Keratinocyte (primary cell): Measurements from ENCODE around the gene UCHL5. TPM values are rescaled to one million over a fixed set of nuclear protein-coding genes. Genes with fewer than 3 reads are reported as not detected.

Experiments
- DNase-seq: peaks from one replicate; pipeline ENCODE4 v3.0.0-alpha.2; 2011; ENCODE audit warnings: low read depth, missing footprints, low spot score
- FAIRE-seq: peaks from 2 replicates; lab custom pipeline; 2011; peaks lifted over from hg19 to GRCh38; lab: Jason Lieb, UNC
- H2AFZ ChIP-seq: 2 replicates; pipeline ENCODE4 v1.6.0; 2012; ENCODE audit warnings: low read length, control low read depth, inconsistent platforms; ENCODE audit not compliant: control insufficient read depth
- H3K27ac ChIP-seq: 2 replicates; pipeline ENCODE4 v1.5.1; 2011; ENCODE audit warnings: low read length; ENCODE audit not compliant: control insufficient read depth, insufficient read depth
- H3K27me3 ChIP-seq: 3 replicates; pipeline ENCODE4 v1.6.0; 2011; ENCODE audit warnings: low read length; ENCODE audit not compliant: control insufficient read depth, insufficient read depth; ENCODE audit errors: extremely low read depth
- H3K36me3 ChIP-seq, 2 experiments: 2 replicates in 1 of 2; 3 replicates in 1 of 2; pipeline ENCODE4 v1.5.1; 2011; ENCODE audit warnings: low read length in 2 of 2, mild to moderate bottlenecking in 1 of 2; ENCODE audit not compliant: control insufficient read depth in 2 of 2, insufficient read depth in 2 of 2; ENCODE audit errors: extremely low read depth in 1 of 2
- H3K4me1 ChIP-seq: 3 replicates; pipeline ENCODE4 v1.5.1; 2011; ENCODE audit warnings: low read length; ENCODE audit not compliant: control insufficient read depth, insufficient read depth; ENCODE audit errors: extremely low read depth
- H3K4me2 ChIP-seq: 3 replicates; pipeline ENCODE4 v1.6.0; 2011; ENCODE audit warnings: low read depth, low read length; ENCODE audit not compliant: control insufficient read depth, insufficient read depth; ENCODE audit errors: extremely low read depth
- H3K4me3 ChIP-seq, 3 experiments: fragments of 200-600 bp in 1 of 3; sonication (generic) in 1 of 3; 2 replicates in 2 of 3; 3 replicates in 1 of 3; pipeline ENCODE4 v1.5.1; 2011 to 2016; ENCODE audit warnings: low read length in 3 of 3, mild to moderate bottlenecking in 3 of 3, control low read depth in 2 of 3, inconsistent platforms in 1 of 3, low read depth in 1 of 3, mixed read lengths in 1 of 3, mixed run types in 1 of 3, moderate library complexity in 1 of 3; ENCODE audit not compliant: control insufficient read depth in 2 of 3, insufficient read depth in 2 of 3; ENCODE audit errors: extremely low read depth in 1 of 3
- H3K79me2 ChIP-seq: 2 replicates; pipeline ENCODE4 v1.6.0; 2012; ENCODE audit warnings: low read length; ENCODE audit not compliant: control insufficient read depth, insufficient read depth
- H3K9ac ChIP-seq: 3 replicates; pipeline ENCODE4 v1.6.0; 2011; ENCODE audit warnings: low read length; ENCODE audit not compliant: control insufficient read depth, insufficient read depth; ENCODE audit errors: extremely low read depth
- H3K9me1 ChIP-seq: 3 replicates; pipeline ENCODE4 v1.6.0; 2011; ENCODE audit warnings: low read length; ENCODE audit not compliant: control insufficient read depth, insufficient read depth; ENCODE audit errors: extremely low read depth
- H3K9me3 ChIP-seq: 2 replicates; pipeline ENCODE4 v1.5.1; 2012; ENCODE audit warnings: low read depth, low read length; ENCODE audit not compliant: control insufficient read depth
- H4K20me1 ChIP-seq: 3 replicates; pipeline ENCODE4 v1.6.0; 2011; ENCODE audit warnings: low read length; ENCODE audit not compliant: control insufficient read depth, insufficient read depth; ENCODE audit errors: extremely low read depth
- EZH2 ChIP-seq: IDR thresholded peaks from one replicate; pipeline ENCODE4 v1.6.1; 2012; ENCODE audit warnings: inconsistent platforms, mild to moderate bottlenecking, low read length, moderate library complexity
- dilution Hi-C: fragments of 300-500 bp; cut with MboI; formaldehyde crosslinking; loops from one replicate; pipeline ENCODE4 v1.7.0; 2020; ENCODE audit warnings: low sequenced_read_pairs; ENCODE audit not compliant: extremely low pct_ligation_motif_present
- polyA plus RNA-seq, 5 experiments: library from polyadenylated mRNA; depleted of rRNA in 3 of 5; stranded (reverse) in 3 of 5; stranded (forward) in 1 of 5; unstranded in 1 of 5; fragments of >200 nt; gene quantifications; 1 replicate in 1 of 5; 2 replicates in 3 of 5; 3 replicates in 1 of 5; pipeline versions ENCODE4 v1.2.1 to v1.2.3, GENCODE V29; 2011 to 2012; ENCODE audit warnings: missing spikeins in 2 of 5, low read depth in 1 of 5, low replicate concordance in 1 of 5
- TF ChIP-seq, protein P1 (sequence below), 3 experiments: IDR thresholded peaks in 1 of 3; conservative IDR thresholded peaks in 1 of 3; optimal IDR thresholded peaks in 1 of 3; 2 replicates in 2 of 3; 3 replicates in 1 of 3; pipeline versions ENCODE3 to v1.5.1; 2011; ENCODE audit warnings: low read length in 3 of 3, mild to moderate bottlenecking in 3 of 3, moderate library complexity in 2 of 3, control low read depth in 1 of 3, inconsistent platforms in 1 of 3; ENCODE audit not compliant: insufficient read depth in 2 of 3; ENCODE audit errors: extremely low read depth in 1 of 3

UCHL5 gene
- polyA plus RNA-seq, 1 donor (not counting 4 experiments of a cell fraction or from before 2014, with no cell fraction given), result 53.7 TPM

DNA sequence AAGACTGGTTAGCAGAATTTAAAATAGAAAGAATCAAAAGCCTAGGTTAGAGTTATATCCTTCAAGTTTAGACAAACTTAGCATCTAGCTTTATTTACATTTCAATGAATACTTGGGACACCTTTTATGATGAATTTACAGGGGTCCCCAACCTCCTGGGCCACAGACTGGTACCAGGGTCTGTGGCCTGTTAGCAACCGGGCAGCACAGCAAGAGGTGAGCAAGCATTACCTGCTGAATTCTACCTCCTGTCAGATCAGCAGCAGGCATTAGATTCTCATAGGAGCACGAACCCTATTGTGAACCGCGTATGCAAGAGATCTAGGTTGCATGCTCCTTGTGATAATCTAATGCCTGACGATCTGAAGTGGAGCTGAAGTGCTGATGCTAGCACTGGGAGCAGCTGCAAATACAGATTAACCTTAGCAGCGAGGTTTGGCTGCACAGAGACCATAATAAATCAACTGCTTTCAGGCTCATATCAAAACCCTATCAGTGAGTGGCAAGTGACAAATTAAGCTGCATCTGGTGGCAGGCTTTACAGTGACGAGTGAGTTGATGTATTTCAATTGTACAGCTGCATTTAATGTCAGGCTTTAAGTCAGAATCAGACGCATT lies 82.0 kb downstream of the UCHL5 start:
- DNase-seq (no peak), FAIRE-seq (no peak)
- Histone ChIP-seq H3K27ac (no peak overlapping the region), H3K27me3 (no peaks in the 10 kb centered on the region), H3K4me3 (no peak overlapping the region), H3K79me2 (no peaks in the 10 kb centered on the region), H4K20me1 (no peaks in the 10 kb centered on the region), H3K4me2 (no peak overlapping the region), H3K9me1 (no peaks in the 10 kb centered on the region), H3K4me1 (peaks cover 15% of the 10 kb centered on the region), H2AFZ (no peak overlapping the region), H3K36me3 (peaks cover 0 to 1% of the 10 kb centered on the region in 2 experiments), H3K9ac (no peak overlapping the region), H3K9me3 (no peaks in the 10 kb centered on the region)
- dilution Hi-C loops, result no loop called here
- TF ChIP-seq, protein P1, sequence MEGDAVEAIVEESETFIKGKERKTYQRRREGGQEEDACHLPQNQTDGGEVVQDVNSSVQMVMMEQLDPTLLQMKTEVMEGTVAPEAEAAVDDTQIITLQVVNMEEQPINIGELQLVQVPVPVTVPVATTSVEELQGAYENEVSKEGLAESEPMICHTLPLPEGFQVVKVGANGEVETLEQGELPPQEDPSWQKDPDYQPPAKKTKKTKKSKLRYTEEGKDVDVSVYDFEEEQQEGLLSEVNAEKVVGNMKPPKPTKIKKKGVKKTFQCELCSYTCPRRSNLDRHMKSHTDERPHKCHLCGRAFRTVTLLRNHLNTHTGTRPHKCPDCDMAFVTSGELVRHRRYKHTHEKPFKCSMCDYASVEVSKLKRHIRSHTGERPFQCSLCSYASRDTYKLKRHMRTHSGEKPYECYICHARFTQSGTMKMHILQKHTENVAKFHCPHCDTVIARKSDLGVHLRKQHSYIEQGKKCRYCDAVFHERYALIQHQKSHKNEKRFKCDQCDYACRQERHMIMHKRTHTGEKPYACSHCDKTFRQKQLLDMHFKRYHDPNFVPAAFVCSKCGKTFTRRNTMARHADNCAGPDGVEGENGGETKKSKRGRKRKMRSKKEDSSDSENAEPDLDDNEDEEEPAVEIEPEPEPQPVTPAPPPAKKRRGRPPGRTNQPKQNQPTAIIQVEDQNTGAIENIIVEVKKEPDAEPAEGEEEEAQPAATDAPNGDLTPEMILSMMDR (optimal IDR thresholded peaks at IDR 0.05 in 1 of 3, IDR thresholded peaks at IDR 0.05 in 1 of 3, conservative IDR thresholded peaks at IDR 0.05 in 1 of 3; ENCODE audit: extremely low read depth in 1 of 3, insufficient read depth in 2 of 3, low read length in 3 of 3), result no peak
- TF ChIP-seq EZH2, result no peak

DNA sequence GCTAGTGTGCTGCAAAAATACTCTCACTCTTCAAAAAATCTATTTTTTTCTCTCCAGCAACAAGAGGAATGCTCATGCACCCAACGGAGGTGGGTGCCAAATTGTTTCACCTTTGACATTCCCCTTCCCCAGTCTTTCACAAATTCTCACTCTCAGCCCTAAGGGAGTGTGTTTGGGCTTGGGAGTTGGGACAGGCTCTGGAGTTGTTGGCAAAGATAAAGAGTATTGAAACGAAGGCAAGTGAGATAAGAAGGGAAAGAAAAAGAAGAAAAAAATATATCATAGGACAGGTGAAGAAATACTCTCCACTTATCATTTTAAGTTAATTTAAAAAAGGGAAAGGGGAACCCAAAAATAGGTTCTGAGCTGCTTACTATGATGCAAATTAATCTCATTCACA lies 82.6 kb downstream of the UCHL5 start:
- Histone ChIP-seq H4K20me1 (no peaks in the 10 kb centered on the region), H3K4me2 (no peak overlapping the region), H3K9me1 (no peaks in the 10 kb centered on the region), H3K36me3 (peaks cover 0 to 1% of the 10 kb centered on the region in 2 experiments), H3K4me1 (peaks cover 15% of the 10 kb centered on the region), H3K9me3 (no peaks in the 10 kb centered on the region), H3K9ac (no peak overlapping the region), H2AFZ (no peak overlapping the region), H3K27me3 (no peaks in the 10 kb centered on the region), H3K27ac (no peak overlapping the region), H3K79me2 (no peaks in the 10 kb centered on the region), H3K4me3 (no peak overlapping the region)
- FAIRE-seq (no peak), DNase-seq (no peak)
- dilution Hi-C loops, result no loop called here
- no peak for TF ChIP-seq EZH2
- TF ChIP-seq, protein P1 (optimal IDR thresholded peaks at IDR 0.05 in 1 of 3, IDR thresholded peaks at IDR 0.05 in 1 of 3, conservative IDR thresholded peaks at IDR 0.05 in 1 of 3; ENCODE audit: extremely low read depth in 1 of 3, insufficient read depth in 2 of 3, low read length in 3 of 3), result no peak
